Stomach smooth muscle (tissue), 2 donors: ENCODE data around the gene PLCB2.

ENCODE experiments used
- H3K27ac ChIP-seq: one replicate; pipeline ENCODE4 v1.7.0; 2013; ENCODE audit warnings: mild to moderate bottlenecking, low read length, inconsistent platforms
- H3K27me3 ChIP-seq, 2 donors: one replicate each; pipeline ENCODE4 v1.7.0; 2013; ENCODE audit warnings: low read length in 2 of 2; ENCODE audit not compliant: insufficient read depth in 2 of 2, control insufficient read depth in 1 of 2
- H3K36me3 ChIP-seq, 2 donors: one replicate each; pipeline ENCODE4 v1.7.0; 2013; ENCODE audit warnings: low read length in 2 of 2; ENCODE audit not compliant: control insufficient read depth in 2 of 2, insufficient read depth in 2 of 2
- H3K4me1 ChIP-seq: one replicate; pipeline ENCODE4 v1.7.0; 2013; ENCODE audit warnings: low read length; ENCODE audit not compliant: control insufficient read depth, insufficient read depth
- H3K4me3 ChIP-seq, 2 donors: one replicate each; pipeline ENCODE4 v1.7.0; 2013; ENCODE audit warnings: low read length in 2 of 2
- H3K9ac ChIP-seq, 2 donors: one replicate each; pipeline ENCODE4 v1.7.0; 2013; ENCODE audit warnings: low read length in 2 of 2, mild to moderate bottlenecking in 1 of 2
- H3K9me3 ChIP-seq, 2 donors: one replicate each; pipeline ENCODE4 v1.7.0; 2013; ENCODE audit warnings: low read length in 2 of 2; ENCODE audit not compliant: control insufficient read depth in 2 of 2
- donor health status: healthy.
- donor health status: Pancreatic carcinoma.

The PLCB2 gene

DNA sequence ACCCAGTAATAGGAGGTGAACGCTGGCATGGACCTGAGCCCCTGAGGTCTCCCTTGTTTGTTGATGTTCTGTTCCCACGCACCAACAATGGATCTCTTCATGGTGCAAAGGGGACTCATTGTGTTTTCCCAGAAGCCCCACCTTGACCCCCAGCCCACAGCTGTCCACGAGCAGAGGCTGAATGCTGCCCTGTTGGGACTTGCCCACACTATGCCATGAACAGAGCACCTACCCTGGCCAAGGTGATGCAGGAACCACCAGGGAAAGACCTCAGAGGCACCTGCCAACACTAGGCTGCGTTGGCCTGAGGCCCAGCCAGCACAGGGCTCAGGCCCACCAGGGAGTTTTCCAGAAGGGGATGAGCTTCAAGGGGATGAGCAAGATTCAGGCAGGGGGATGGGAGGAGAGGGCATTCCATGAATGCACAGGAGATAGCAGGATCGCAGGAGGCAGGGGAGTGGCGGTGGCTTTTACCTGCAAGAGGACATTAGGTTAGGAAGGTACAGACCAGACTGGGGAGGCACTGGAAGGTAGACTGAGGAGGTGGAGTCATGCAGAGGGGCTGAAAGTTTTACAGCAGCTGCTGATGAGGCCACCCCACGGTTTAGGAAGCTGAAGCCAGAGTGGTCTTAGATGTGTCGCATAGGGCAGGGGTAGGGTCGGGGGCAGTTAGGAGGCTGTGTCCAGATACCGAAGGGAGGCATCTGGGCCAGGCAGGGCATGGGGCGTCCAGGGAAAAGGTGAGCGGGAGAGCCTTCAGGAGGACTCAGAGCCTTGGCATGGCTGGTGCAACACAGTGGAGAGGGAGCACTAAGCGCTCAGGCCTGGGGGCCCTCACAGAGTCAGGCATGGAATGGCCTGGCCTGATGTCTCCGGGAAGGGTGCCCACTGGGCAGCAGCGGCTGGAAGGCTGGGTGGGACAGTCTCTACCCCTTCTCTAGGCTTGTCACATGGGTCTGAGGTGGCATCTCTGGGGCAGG, 39.1 kb upstream of the PLCB2 start:
- H3K27ac ChIP-seq, result no peak overlapping the region
- no peak overlapping the region for H3K4me3 ChIP-seq
- no peaks in the 10 kb centered on the region for H3K36me3 ChIP-seq
- H3K4me1 ChIP-seq, result peaks cover 28% of the 10 kb centered on the region
- no peaks in the 10 kb centered on the region for H3K27me3 ChIP-seq
- H3K9ac ChIP-seq, result no peak overlapping the region
- H3K9me3 ChIP-seq, result no peaks in the 10 kb centered on the region

DNA sequence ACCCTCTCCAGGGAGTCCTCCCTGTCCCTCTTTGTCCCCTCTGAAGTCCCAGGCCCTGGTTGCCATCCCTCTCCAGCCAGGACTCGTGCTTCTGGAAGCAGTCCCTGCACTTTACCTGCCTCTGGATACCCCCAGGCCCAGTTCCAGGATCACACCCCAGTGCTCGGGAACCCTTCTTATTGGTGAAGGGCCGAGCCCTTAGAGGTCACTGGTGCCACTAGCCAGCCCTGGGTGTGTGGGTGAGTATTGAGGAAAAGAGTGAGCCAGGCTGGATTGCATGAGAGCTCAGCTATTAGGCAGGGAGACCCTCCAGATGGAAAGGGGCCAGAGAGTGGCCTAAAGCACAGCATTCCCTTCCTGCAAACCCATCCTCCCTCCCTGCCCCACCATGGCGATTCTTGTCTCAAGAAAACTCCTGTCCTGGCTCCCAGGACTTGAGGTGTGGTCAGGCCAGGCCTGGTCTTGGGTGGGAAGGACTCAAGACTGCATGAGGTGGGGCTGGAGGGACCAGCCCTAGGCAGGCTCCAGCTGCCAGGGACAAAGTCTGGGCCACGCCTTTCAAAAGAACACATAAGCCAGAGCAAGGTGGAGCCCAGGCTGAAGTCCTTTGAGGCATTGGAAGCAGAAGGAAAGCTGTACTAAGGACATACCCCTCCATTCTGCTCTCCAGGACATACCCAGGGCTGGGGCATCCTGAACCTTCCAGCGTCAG, 38.3 kb upstream of the PLCB2 start:
- Histone ChIP-seq H3K9ac (no peak overlapping the region), H3K27ac (no peak overlapping the region), H3K27me3 (no peaks in the 10 kb centered on the region), H3K4me1 (peaks cover 35% of the 10 kb centered on the region), H3K9me3 (no peaks in the 10 kb centered on the region), H3K4me3 (no peak overlapping the region), H3K36me3 (no peaks in the 10 kb centered on the region)

DNA sequence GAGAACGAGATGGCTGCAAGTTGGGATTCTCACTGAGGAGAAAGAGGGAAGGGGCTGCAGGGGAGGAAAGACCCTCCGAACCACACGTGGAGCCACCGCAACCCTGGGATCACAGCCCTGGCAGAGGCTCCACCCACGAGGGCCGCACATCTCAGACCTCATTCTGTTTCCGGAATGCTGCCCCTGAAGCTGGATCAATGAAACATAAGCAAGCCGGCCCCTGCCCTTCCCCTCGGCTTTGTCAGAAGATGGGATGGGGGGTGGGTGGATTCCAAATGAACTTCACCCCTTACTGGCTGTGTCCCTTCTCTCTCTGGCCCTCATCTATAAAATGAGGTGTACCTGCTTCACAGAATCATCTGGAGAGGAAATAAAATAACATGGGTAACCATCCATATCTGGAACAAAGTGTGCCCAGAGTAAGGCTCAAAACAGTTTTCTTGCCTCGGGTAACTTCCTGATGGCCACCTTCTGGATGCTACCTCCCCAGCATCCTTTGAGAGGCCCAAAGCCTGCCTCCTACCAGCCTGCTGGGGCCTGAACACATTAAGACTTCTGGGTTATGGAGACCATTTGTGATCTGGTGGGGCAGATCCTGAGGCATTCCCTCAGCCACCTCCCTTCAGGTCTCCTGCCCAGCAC, 37.6 kb upstream of the PLCB2 start:
- H3K27me3 ChIP-seq, result no peaks in the 10 kb centered on the region
- no peak overlapping the region for H3K27ac ChIP-seq
- peaks cover 42% of the 10 kb centered on the region for H3K4me1 ChIP-seq
- peak overlapping the region in 1 of 2 donors; percentile 8 for H3K4me3 ChIP-seq
- H3K9me3 ChIP-seq, result no peaks in the 10 kb centered on the region
- no peaks in the 10 kb centered on the region for H3K36me3 ChIP-seq
- no peak overlapping the region for H3K9ac ChIP-seq

DNA sequence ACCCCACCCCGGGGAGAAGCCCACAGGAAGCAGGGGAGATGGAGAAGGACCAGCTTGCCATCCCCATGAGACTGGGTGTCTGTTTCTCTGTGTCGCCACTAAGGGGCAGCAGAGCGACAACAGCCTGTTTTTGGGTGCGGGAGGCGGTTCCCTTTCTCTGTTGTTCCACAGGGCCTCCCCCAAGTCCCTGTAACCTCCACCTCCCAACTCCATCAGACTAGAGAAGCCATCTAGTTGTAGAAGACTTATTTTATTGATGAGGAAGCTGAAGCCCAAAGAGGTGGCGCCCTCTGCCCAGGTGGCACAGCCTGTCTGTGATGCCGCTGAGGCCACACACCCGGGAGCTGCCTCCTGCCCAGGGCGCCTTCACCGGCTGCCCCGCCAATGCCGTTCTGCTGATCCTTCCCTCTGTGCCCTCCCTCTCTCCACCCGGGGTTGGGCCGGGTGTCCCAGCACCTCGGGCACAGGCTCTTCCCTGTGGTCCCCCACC, 36.9 kb upstream of the PLCB2 start:
- H3K9ac ChIP-seq, result no peak overlapping the region
- H3K27ac ChIP-seq, result no peak overlapping the region

DNA sequence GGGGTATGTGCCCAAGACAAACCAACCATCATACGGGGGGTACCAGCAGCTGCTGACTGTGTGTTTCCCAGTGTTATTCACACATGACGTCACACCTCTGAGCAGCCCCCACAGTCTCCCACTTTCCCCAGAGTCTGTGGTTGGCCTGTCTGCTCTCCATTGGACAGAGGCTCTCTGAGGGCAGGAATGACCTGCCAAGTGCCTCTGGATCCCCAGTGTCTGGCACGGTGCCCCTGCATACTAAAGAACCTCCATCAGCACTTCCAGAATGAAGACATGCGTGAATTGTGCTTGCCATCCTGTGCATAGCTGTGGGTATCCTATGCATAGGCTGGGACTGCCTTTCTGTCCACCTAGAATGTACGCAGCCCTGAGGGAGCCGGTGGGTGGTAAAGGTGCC, 36.5 kb upstream of the PLCB2 start:
- Histone ChIP-seq H3K9me3 (no peaks in the 10 kb centered on the region), H3K36me3 (no peaks in the 10 kb centered on the region), H3K4me3 (no peak overlapping the region), H3K27me3 (no peaks in the 10 kb centered on the region), H3K4me1 (peaks cover 53% of the 10 kb centered on the region), H3K27ac (peak overlapping the region; percentile 80), H3K9ac (no peak overlapping the region)

More for the DNA sequence above, 36.9 kb upstream of the PLCB2 start:
- H3K27me3 ChIP-seq, result no peaks in the 10 kb centered on the region
- H3K4me1 ChIP-seq, result peaks cover 49% of the 10 kb centered on the region
- no peak overlapping the region for H3K4me3 ChIP-seq
- H3K36me3 ChIP-seq, result no peaks in the 10 kb centered on the region
- H3K9me3 ChIP-seq, result no peaks in the 10 kb centered on the region

DNA sequence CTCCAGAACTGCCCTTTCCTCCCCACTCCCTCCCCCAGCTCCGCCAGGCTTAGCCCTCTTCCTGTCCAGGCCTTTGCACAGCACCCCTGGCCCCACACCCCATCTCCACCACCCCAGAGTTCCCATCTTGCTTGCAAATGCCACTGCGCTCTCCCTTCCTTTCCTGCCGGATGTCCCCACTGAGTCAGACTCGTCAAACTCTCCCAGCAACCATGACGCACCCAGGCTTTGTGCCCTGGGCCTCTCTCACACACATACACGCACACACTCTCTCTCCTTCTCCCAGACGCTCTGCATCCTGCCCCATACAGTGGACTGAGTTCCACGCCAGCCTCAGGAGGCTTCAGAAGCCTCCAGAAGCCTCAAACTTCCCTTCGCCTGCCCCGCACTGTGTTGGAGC, 35.8 kb upstream of the PLCB2 start:
- H3K27ac ChIP-seq, result peak overlapping the region; percentile 80
- peak overlapping the region in 1 of 2 donors; percentile 26 for H3K9ac ChIP-seq
- H3K36me3 ChIP-seq, result no peaks in the 10 kb centered on the region
- H3K27me3 ChIP-seq, result no peaks in the 10 kb centered on the region
- no peaks in the 10 kb centered on the region for H3K9me3 ChIP-seq
- H3K4me3 ChIP-seq, result no peak overlapping the region
- peaks cover 60% of the 10 kb centered on the region for H3K4me1 ChIP-seq

DNA sequence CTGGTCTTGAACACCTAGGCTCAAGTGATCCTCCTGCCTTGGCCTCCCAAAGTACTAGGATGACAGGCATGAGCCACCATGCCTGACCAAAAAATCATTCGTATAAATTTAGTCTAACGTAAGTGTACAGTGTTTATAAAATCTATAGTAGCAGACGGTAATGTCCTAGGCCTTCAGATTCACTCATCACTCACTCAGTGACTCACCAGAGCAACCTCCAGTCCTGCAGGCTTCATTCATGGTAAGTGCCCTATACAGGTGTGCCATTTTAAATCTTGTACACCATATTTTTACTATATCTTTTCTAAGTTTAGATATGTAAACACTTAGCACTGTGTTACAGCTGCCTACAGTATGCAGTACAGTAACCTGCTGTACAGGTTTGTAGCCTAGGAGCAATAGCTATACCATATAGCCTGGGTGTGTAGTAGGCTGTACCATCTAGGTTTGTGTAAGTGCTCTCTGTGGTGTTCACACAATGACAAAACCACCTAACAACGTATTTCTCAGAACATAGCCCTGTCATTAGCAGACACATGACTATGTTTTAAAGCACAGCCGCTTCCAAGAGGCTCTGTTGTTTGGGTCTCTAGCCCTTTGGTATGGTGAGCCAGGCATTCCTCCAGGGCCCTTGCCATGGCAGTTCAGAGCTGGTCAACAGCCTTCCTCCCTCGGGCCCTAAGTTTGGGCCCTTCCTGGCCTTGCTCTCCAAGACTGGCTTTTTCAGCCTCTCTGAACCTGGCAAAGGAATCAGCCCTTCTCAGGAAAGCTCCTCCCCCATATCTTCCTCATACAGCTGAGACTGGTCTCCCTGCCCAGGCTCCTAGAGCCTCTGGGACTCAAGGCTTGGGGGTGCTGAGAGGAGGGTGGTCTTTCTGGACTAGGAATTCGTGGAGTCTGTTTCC, 34.9 kb upstream of the PLCB2 start:
- no peak overlapping the region for H3K4me3 ChIP-seq
- H3K36me3 ChIP-seq, result no peaks in the 10 kb centered on the region
- no peaks in the 10 kb centered on the region for H3K9me3 ChIP-seq
- peaks cover 69% of the 10 kb centered on the region for H3K4me1 ChIP-seq
- H3K27ac ChIP-seq, result peak overlapping the region; percentile 80
- no peaks in the 10 kb centered on the region for H3K27me3 ChIP-seq
- peak overlapping the region; percentile 26 to 47 for H3K9ac ChIP-seq

DNA sequence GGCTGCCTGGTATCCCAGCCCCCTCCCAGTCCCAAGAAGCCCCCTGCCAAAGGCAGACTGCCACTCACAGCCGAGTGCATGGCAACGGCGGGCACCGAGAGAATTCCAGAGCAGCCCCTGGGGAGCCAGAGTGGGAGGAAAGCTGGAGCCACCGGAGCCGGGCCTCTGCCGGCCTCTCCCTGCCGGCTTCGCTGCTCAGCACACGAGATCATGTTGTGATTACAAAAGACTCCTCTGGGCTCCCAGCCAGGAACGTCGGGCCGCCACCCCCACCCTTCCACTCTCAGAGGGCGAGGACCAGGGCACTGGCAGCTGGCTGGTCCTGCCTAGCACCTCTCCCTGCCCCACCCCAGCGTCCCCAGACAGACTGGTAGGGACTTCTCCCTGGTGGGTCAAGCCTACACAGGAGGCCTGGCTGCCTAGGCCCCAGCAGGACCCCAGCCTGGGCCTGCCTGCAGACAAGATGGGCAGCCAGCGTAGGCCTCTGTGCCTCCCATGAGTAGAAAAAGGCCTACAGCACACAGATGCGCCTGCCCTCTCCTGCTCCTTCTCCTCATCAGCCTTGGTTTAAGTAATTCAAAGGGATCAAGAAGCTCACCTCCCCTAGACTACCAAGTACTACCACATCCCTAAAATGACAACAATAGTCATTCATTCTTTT, 33.1 kb upstream of the PLCB2 start, which contains the start of gene CCDC9B:
CCDC9B (minus strand) TSS at position 200 of the 661 bp plus-strand sequence; CDS start at position 80, 120 bp downstream.
- peaks cover 87% of the 10 kb centered on the region for H3K4me1 ChIP-seq

DNA sequence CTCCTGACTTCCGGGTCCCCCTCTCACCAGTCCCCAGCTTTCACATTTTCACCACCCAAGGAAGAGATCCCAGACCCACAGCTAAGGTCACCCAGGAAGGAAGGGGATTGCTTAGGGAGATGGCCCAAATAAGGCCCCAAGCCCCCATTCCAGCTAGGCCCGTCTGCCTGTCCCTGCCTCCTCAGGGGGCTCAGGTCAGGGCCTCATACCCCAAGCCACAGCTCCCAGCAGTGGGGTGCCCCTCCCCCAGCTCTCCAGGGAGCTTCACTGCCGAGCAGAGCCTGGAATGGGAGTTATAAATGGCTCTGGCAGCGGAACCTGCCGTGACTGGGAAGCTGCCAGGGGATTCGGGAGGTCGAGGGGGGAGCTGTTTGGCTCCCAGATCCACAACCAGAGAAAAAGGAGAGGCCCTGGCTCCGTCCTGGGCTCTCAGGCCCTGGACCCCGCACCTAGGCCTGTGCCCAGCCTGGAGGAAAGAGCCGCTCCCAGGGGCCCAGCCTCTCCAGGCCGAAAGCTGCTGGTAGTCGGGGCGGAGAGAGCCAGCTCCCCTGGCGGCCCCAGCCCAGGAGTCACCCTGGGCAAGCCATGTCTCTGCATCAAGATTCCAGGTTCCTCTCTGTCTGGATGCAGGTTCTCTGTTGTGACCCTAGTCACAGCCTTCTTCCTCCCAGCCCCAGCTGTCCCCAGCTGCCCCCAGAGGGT, 32.5 kb upstream of the PLCB2 start:
- Histone ChIP-seq H3K9ac (peak overlapping the region; percentile 95 to 97), H3K27me3 (no peaks in the 10 kb centered on the region), H3K4me3 (peak overlapping the region; percentile 67 to 80), H3K36me3 (peaks cover 5 to 8% of the 10 kb centered on the region in 2 donors), H3K27ac (peak overlapping the region; percentile 99), H3K4me1 (peaks cover 94% of the 10 kb centered on the region), H3K9me3 (no peaks in the 10 kb centered on the region)

More for the DNA sequence above, 33.1 kb upstream of the PLCB2 start, which contains the start of gene CCDC9B:
- Histone ChIP-seq H3K9me3 (no peaks in the 10 kb centered on the region), H3K27me3 (no peaks in the 10 kb centered on the region), H3K4me3 (peak within 1 kb of the TSS; percentile 67 to 80), H3K36me3 (peaks cover 3% of the 10 kb centered on the region in 2 donors), H3K27ac (peak within 1 kb of the TSS; percentile 99), H3K9ac (peak within 1 kb of the TSS; percentile 95 to 97)
